Neural progenitor cell (in vitro differentiated cells): ENCODE data around the gene STRA6. TPM values are rescaled to one million over a fixed set of nuclear protein-coding genes. Genes with fewer than 3 reads are reported as not detected.

Source experiments
- DNase-seq: peaks from one replicate; pipeline ENCODE4 v3.0.0-alpha.2; 2016; ENCODE audit warnings: low spot score
- H2AFZ ChIP-seq: fragments of 200-600 bp; sonication (generic); replicated peaks from 2 replicates; pipeline ENCODE4 v1.6.1; 2016; ENCODE audit warnings: antibody characterized with exemption
- H3F3A ChIP-seq: fragments of 200-600 bp; sonication (generic); 2 replicates; pipeline ENCODE4 v1.6.1; 2016; ENCODE audit warnings: antibody characterized with exemption, low read depth
- H3K27ac ChIP-seq: fragments of 200-600 bp; sonication (generic); 2 replicates; pipeline ENCODE4 v1.5.1; 2016; ENCODE audit warnings: mild to moderate bottlenecking
- H3K27me3 ChIP-seq: fragments of 200-600 bp; sonication (generic); 2 replicates; pipeline ENCODE4 v1.6.1; 2016; ENCODE audit warnings: mild to moderate bottlenecking, moderate library complexity
- H3K36me3 ChIP-seq: fragments of 200-600 bp; sonication (generic); 2 replicates; pipeline ENCODE4 v1.5.1; 2016
- H3K4me1 ChIP-seq: fragments of 200-600 bp; sonication (generic); 2 replicates; pipeline ENCODE4 v1.6.1; 2016; ENCODE audit warnings: mixed run types
- H3K4me2 ChIP-seq: fragments of 200-600 bp; sonication (generic); 2 replicates; pipeline ENCODE4 v1.6.1; 2016
- H3K4me3 ChIP-seq: fragments of 200-600 bp; sonication (generic); 2 replicates; pipeline ENCODE4 v1.5.1; 2016
- H3K79me2 ChIP-seq: fragments of 200-600 bp; sonication (generic); 2 replicates; pipeline ENCODE4 v1.6.1; 2016; ENCODE audit warnings: low read depth
- H3K9ac ChIP-seq: fragments of 200-600 bp; sonication (generic); 2 replicates; pipeline ENCODE4 v1.6.1; 2016
- H3K9me3 ChIP-seq: fragments of 200-600 bp; sonication (generic); 2 replicates; pipeline ENCODE4 v1.5.1; 2016; ENCODE audit warnings: low read depth
- H4K20me1 ChIP-seq: fragments of 200-600 bp; sonication (generic); 2 replicates; pipeline ENCODE4 v1.6.1; 2016; ENCODE audit warnings: low read depth
- H3K27ac Mint-ChIP-seq: 3 replicates; pipeline ENCODE4 v1.8.0; 2021; ENCODE audit warnings: mixed read lengths
- H3K27me3 Mint-ChIP-seq: 2 replicates; pipeline ENCODE4 v1.8.0; 2022; ENCODE audit warnings: low read depth, mild to moderate bottlenecking, inconsistent platforms, moderate library complexity, mixed read lengths; ENCODE audit not compliant: insufficient read depth
- H3K36me3 Mint-ChIP-seq: 3 replicates; pipeline ENCODE4 v1.8.0; 2021; ENCODE audit warnings: mixed read lengths
- H3K4me1 Mint-ChIP-seq: 3 replicates; pipeline ENCODE4 v1.8.0; 2021; ENCODE audit warnings: mixed read lengths
- H3K4me3 Mint-ChIP-seq: 3 replicates; pipeline ENCODE4 v1.8.0; 2021; ENCODE audit warnings: mild to moderate bottlenecking, moderate library complexity, mixed read lengths
- H3K9me3 Mint-ChIP-seq: 3 replicates; pipeline ENCODE4 v1.8.0; 2020; ENCODE audit warnings: mixed read lengths
- EZH2 ChIP-seq: fragments of 200-600 bp; sonication (generic); IDR thresholded peaks from 2 replicates; pipeline ENCODE4 v1.6.1; 2017; ENCODE audit warnings: antibody characterized with exemption, mild to moderate bottlenecking, moderate library complexity
- EZH2phosphoT487 ChIP-seq: fragments of 200-600 bp; sonication (generic); IDR thresholded peaks from 2 replicates; pipeline ENCODE4 v1.6.1; 2017; ENCODE audit warnings: antibody characterized with exemption
- total RNA-seq: library from RNA; depleted of rRNA; stranded (reverse); fragments of >200 nt; gene quantifications from 2 replicates; pipeline ENCODE4 v1.2.3, GENCODE V29; 2015; ENCODE audit warnings: low replicate concordance
- TF ChIP-seq, protein P1 (sequence below): fragments of 200-600 bp; sonication (generic); IDR thresholded peaks from 2 replicates; pipeline ENCODE4 v1.5.1; 2017; ENCODE audit warnings: antibody characterized with exemption, mild to moderate bottlenecking

STRA6 gene
- total RNA-seq, 1 donor from 2014 or later: 3.1 TPM

DNA sequence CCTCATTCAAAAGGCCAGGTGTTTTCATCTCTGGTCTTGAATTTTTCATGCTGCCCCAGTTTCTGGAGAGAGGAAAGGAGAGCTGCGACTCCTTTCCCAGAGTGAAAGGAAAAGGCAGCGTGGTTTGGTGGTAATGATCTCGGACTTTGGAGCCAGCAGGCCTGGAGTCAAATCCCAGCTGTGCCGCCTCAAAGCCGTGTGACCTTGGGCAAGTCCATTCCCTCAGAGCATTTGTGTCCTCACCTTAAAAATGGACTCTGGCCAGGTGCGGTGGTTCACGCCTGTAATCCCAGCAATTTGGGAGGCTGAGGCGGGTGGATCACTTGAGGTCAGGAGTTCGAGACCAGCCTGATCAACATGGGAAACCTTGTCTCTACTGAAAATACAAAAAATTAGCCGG is 28.9 kb upstream of the STRA6 start:
- no peaks in the 10 kb centered on the region for H4K20me1 ChIP-seq
- H3K4me2 ChIP-seq: no peak overlapping the region
- no peaks in the 10 kb centered on the region for H3K27me3 ChIP-seq
- no peak overlapping the region for H2AFZ ChIP-seq
- H3K4me1 ChIP-seq: peaks cover 31% of the 10 kb centered on the region
- no peak overlapping the region for H3K4me3 Mint-ChIP-seq
- H3K36me3 Mint-ChIP-seq: no peaks in the 10 kb centered on the region
- H3F3A ChIP-seq: peaks cover 18% of the 10 kb centered on the region
- peaks cover 33% of the 10 kb centered on the region for H3K27me3 Mint-ChIP-seq
- no peak overlapping the region for H3K4me3 ChIP-seq
- H3K36me3 ChIP-seq: no peaks in the 10 kb centered on the region
- H3K27ac ChIP-seq: no peak overlapping the region
- H3K9me3 Mint-ChIP-seq: no peaks in the 10 kb centered on the region
- TF ChIP-seq, protein P1, sequence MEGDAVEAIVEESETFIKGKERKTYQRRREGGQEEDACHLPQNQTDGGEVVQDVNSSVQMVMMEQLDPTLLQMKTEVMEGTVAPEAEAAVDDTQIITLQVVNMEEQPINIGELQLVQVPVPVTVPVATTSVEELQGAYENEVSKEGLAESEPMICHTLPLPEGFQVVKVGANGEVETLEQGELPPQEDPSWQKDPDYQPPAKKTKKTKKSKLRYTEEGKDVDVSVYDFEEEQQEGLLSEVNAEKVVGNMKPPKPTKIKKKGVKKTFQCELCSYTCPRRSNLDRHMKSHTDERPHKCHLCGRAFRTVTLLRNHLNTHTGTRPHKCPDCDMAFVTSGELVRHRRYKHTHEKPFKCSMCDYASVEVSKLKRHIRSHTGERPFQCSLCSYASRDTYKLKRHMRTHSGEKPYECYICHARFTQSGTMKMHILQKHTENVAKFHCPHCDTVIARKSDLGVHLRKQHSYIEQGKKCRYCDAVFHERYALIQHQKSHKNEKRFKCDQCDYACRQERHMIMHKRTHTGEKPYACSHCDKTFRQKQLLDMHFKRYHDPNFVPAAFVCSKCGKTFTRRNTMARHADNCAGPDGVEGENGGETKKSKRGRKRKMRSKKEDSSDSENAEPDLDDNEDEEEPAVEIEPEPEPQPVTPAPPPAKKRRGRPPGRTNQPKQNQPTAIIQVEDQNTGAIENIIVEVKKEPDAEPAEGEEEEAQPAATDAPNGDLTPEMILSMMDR: no peak
- TF ChIP-seq EZH2phosphoT487 (no peak), EZH2 (no peak)
- H3K9me3 ChIP-seq: no peaks in the 10 kb centered on the region
- no peak for DNase-seq
- no peaks in the 10 kb centered on the region for H3K79me2 ChIP-seq
- H3K9ac ChIP-seq: no peak overlapping the region
- H3K27ac Mint-ChIP-seq: no peak overlapping the region
- H3K4me1 Mint-ChIP-seq: peaks cover 69% of the 10 kb centered on the region

DNA sequence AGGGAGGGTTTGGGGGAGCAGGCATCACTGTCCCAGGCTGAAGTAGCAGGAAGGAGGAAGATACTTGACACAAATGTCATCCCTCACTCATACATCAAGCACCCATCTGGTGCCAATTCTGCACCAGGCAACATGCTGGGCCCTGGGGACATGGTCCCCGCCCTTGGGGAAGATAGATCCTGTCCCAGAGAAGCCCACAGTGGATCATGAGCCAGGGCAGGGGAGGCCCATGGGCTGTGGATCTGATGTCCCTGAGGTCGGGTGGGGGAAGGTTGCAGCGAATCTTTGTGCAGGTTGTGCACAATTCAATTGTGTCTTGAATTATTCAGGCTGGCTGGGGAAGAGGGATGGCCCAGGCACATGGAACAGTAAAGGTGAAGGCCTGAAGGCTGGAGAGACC is 27.1 kb upstream of the STRA6 start:
- H3K79me2 ChIP-seq: no peaks in the 10 kb centered on the region
- H3K4me3 Mint-ChIP-seq: peak overlapping the region; percentile 65
- peaks cover 15% of the 10 kb centered on the region for H3K27me3 ChIP-seq
- no peak overlapping the region for H3K27ac ChIP-seq
- no peak overlapping the region for H3K9ac ChIP-seq
- peaks cover 18% of the 10 kb centered on the region for H3F3A ChIP-seq
- no peaks in the 10 kb centered on the region for H3K36me3 Mint-ChIP-seq
- peak overlapping the region; percentile 94 for H3K27ac Mint-ChIP-seq
- no peak overlapping the region for H3K4me2 ChIP-seq
- no peaks in the 10 kb centered on the region for H3K36me3 ChIP-seq
- peaks cover 78% of the 10 kb centered on the region for H3K4me1 Mint-ChIP-seq
- H3K4me1 ChIP-seq: peaks cover 33% of the 10 kb centered on the region
- H2AFZ ChIP-seq: no peak overlapping the region
- H3K27me3 Mint-ChIP-seq: peaks cover 34% of the 10 kb centered on the region
- H3K9me3 Mint-ChIP-seq: no peaks in the 10 kb centered on the region
- DNase-seq: no peak
- no peaks in the 10 kb centered on the region for H3K9me3 ChIP-seq
- H3K4me3 ChIP-seq: no peak overlapping the region
- TF ChIP-seq EZH2 (no peak), EZH2phosphoT487 (no peak)
- TF ChIP-seq, protein P1: no peak
- no peaks in the 10 kb centered on the region for H4K20me1 ChIP-seq

DNA sequence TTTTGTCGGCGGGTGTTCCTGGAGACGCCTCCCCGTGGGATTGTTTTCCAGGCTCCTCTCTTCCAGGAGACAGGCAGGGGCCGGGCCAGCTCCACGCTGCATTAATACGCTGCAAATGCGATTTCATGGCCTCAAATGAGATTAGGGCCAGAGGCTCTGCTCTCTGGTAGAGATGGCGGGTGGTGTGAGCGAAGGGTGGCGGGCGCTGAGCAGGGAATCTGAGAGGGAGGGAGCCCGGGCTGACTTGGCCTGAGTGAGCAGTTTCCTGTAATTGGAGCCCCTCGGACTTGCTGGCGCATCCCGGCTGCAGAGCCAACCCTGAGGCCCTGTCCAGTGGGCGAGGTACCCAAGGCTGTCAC is 26.1 kb upstream of the STRA6 start:
- Mint-ChIP-seq H3K4me1 (peaks cover 78% of the 10 kb centered on the region), H3K27ac (peak overlapping the region; percentile 70), H3K4me3 (peak overlapping the region; percentile 60), H3K9me3 (no peaks in the 10 kb centered on the region), H3K27me3 (peaks cover 36% of the 10 kb centered on the region), H3K36me3 (no peaks in the 10 kb centered on the region)
- H3K27ac ChIP-seq: no peak overlapping the region
- DNase-seq: peak; percentile 65
- TF ChIP-seq EZH2phosphoT487: no peak
- TF ChIP-seq, protein P1: no peak
- no peak for TF ChIP-seq EZH2
- no peaks in the 10 kb centered on the region for H4K20me1 ChIP-seq
- H3K4me1 ChIP-seq: peaks cover 39% of the 10 kb centered on the region
- H3K4me2 ChIP-seq: peak overlapping the region; percentile 24
- no peak overlapping the region for H2AFZ ChIP-seq
- no peak overlapping the region for H3K9ac ChIP-seq
- no peak overlapping the region for H3K4me3 ChIP-seq
- H3K9me3 ChIP-seq: no peaks in the 10 kb centered on the region
- peaks cover 28% of the 10 kb centered on the region for H3F3A ChIP-seq
- H3K79me2 ChIP-seq: no peaks in the 10 kb centered on the region
- no peaks in the 10 kb centered on the region for H3K36me3 ChIP-seq
- peaks cover 15% of the 10 kb centered on the region for H3K27me3 ChIP-seq
